GM18951 (cell line): Measurements from ENCODE around the gene PPIP5K1.

Source experiments
- POLR2A ChIP-seq: IDR thresholded peaks from 4 replicates; pipeline ENCODE4 v1.6.1; 2011; ENCODE audit warnings: mild to moderate bottlenecking; ENCODE audit not compliant: insufficient read length, insufficient read depth; ENCODE audit errors: extremely low read depth
- in situ Hi-C: fragments of 300-500 bp; cut with MboI; formaldehyde crosslinking; loops from one replicate; pipeline ENCODE4 v1.12.0; 2022; ENCODE audit warnings: low sequenced_read_pairs, mixed read lengths, inconsistent platforms; ENCODE audit not compliant: unreplicated experiment

The PPIP5K1 gene

GRCh38 chr15:43528542-43529007 lies 61.4 kb downstream of the PPIP5K1 start:
- TF ChIP-seq POLR2A = no peak
- in situ Hi-C loops = no loop called here

GRCh38 chr15:43527802-43528541 lies 62.0 kb downstream of the PPIP5K1 start:
- TF ChIP-seq POLR2A = no peak
- in situ Hi-C loops = no loop called here

- in situ Hi-C loops = no loop called here
- no peak for TF ChIP-seq POLR2A
Measured at GRCh38 chr15:43527016-43527801, 62.8 kb downstream of the PPIP5K1 start.

DNA sequence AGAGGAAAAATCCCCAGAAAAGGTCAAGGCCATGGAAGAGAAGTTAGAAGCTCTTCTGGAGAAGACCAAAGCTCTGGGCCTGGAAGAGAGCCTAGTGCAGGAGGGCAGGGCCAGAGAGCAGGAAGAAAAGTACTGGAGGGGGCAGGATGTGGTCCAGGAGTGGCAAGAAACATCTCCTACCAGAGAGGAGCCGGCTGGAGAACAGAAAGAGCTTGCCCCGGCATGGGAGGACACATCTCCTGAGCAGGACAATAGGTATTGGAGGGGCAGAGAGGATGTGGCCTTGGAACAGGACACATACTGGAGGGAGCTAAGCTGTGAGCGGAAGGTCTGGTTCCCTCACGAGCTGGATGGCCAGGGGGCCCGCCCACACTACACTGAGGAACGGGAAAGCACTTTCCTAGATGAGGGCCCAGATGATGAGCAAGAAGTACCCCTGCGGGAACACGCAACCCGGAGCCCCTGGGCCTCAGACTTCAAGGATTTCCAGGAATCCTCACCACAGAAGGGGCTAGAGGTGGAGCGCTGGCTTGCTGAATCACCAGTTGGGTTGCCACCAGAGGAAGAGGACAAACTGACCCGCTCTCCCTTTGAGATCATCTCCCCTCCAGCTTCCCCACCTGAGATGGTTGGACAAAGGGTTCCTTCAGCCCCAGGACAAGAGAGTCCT lies 63.6 kb downstream of the PPIP5K1 start:
- in situ Hi-C loops = no loop called here
- TF ChIP-seq POLR2A = no peak

DNA sequence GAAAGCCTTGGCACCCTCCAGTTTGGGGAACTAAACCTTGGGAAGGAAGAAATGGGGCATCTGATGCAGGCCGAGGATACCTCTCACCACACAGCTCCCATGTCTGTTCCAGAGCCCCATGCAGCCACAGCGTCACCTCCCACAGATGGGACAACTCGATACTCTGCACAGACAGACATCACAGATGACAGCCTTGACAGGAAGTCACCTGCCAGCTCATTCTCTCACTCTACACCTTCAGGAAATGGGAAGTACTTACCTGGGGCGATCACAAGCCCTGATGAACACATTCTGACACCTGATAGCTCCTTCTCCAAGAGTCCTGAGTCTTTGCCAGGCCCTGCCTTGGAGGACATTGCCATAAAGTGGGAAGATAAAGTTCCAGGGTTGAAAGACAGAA lies 64.9 kb downstream of the PPIP5K1 start:
- TF ChIP-seq POLR2A = no peak
- in situ Hi-C loops = no loop called here

DNA sequence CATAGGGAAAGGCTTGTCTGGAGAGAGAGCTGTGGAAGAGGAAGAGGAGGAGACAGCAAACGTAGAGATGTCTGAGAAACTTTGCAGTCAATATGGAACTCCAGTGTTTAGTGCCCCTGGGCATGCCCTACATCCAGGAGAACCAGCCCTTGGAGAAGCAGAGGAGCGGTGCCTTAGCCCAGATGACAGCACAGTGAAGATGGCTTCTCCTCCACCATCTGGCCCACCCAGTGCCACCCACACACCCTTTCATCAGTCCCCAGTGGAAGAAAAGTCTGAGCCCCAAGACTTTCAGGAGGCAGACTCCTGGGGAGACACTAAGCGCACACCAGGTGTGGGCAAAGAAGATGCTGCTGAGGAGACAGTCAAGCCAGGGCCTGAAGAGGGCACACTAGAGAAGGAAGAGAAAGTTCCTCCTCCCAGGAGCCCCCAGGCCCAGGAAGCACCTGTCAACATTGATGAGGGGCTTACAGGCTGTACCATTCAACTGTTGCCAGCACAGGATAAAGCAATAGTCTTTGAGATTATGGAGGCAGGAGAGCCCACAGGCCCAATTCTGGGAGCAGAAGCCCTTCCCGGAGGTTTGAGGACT lies 65.7 kb downstream of the PPIP5K1 start:
- TF ChIP-seq POLR2A = no peak
- in situ Hi-C loops = no loop called here

DNA sequence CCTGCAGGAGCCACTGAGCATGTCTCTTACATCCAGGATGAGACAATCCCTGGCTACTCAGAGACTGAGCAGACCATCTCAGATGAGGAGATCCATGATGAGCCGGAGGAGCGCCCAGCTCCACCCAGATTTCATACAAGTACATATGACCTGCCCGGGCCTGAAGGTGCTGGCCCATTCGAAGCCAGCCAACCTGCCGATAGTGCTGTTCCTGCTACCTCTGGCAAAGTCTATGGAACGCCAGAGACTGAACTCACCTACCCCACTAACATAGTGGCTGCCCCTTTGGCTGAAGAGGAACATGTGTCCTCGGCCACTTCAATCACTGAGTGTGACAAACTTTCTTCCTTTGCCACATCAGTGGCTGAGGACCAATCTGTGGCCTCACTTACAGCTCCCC lies 66.4 kb downstream of the PPIP5K1 start:
- no peak for TF ChIP-seq POLR2A
- in situ Hi-C loops = no loop called here

GRCh38 chr15:43522247-43522646 lies 67.8 kb downstream of the PPIP5K1 start:
- no peak for TF ChIP-seq POLR2A
- in situ Hi-C loops = no loop called here

GRCh38 chr15:43521419-43521818 lies 68.6 kb downstream of the PPIP5K1 start:
- no peak for TF ChIP-seq POLR2A
- in situ Hi-C loops = no loop called here

- in situ Hi-C loops = no loop called here
Measured at GRCh38 chr15:43520138-43520537, 69.9 kb downstream of the PPIP5K1 start.

DNA sequence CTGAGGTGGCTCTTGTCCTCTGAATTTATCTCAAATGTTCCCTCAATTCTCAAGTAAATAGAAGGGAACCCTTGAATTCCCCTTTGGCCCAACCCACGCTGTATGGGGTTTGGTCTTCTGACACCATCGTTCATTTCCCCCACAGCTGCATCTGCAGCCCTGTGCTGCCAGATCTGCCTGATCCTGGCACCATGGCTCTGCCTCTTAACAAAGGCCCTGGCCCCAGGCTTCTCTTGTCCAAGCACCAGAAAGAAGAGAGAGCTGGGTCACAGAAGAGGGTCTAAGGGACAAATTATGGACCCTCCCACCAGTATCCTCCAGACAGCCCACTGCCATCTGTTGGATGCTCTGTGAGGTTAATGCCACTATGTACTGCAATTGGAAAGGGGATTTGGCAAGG lies 70.8 kb downstream of the PPIP5K1 start:
- in situ Hi-C loops = no loop called here
- no peak for TF ChIP-seq POLR2A

More at GRCh38 chr15:43520138-43520537, 69.9 kb downstream of the PPIP5K1 start:
- TF ChIP-seq POLR2A = no peak

DNA sequence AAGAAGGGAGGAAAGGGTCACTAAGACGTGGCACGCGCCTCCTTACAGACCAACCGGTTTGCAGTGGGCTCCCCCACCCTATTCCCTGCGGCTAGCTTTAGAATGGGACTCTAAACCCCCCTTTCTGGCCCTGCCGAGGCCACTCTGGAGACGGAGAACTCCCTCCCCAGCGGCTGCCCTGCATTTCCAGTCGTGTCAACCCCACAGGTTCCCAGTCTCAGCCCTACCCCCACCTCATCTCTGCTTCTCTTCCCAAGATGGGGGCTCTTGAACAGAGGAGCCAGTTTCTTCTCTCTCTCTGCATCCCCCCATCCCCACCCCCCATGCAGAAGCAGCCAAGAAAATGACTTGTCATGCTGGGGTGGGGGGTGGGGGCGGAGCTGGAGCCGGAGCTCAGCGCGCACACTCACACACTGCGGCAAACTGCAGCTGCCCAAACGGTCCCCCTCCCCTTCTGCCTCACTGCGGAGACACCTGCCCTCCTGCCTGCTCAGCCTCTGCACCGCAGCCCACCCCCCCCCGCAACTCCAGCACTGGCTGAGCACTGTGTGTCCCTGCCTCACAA lies 71.7 kb downstream of the PPIP5K1 start:
- no peak for TF ChIP-seq POLR2A
- in situ Hi-C loops = no loop called here

- no peak for TF ChIP-seq POLR2A
- in situ Hi-C loops = no loop called here
Measured at GRCh38 chr15:43517354-43518196, 72.4 kb downstream of the PPIP5K1 start, which contains the start of gene MAP1A. Gene MAP1A (plus strand): TSS chr15:43517608. CDS start chr15:43521474, 3,866 bp downstream.
